ENCODE data around the gene SLC46A2. TPM values are rescaled to one million over a fixed set of nuclear protein-coding genes. Genes with fewer than 3 reads are reported as not detected.

Gene SLC46A2
- total RNA-seq, 1 experiment from 2014 or later, result not detected

- in situ Hi-C loops (cut with HindIII; ENCODE audit: low pct_unique_long_range_greater_than_20kb, low sequenced_read_pairs), result no loop called here
- DNase-seq (ENCODE audit: low read depth, low spot score), result no peak
These were observed 43.9 kb downstream of the SLC46A2 start for GRCh38 chr9:112846528-112847488.

- peak; percentile 81 for DNase-seq (ENCODE audit: low read depth, low spot score)
- in situ Hi-C loops (cut with HindIII; ENCODE audit: low pct_unique_long_range_greater_than_20kb, low sequenced_read_pairs), result no loop called here
These were observed 45.7 kb downstream of the SLC46A2 start for GRCh38 chr9:112844771-112845542.

GRCh38 chr9:112842555-112842954 is 48.1 kb downstream of the SLC46A2 start:
- in situ Hi-C loops (cut with HindIII; ENCODE audit: low pct_unique_long_range_greater_than_20kb, low sequenced_read_pairs), result no loop called here

DNA sequence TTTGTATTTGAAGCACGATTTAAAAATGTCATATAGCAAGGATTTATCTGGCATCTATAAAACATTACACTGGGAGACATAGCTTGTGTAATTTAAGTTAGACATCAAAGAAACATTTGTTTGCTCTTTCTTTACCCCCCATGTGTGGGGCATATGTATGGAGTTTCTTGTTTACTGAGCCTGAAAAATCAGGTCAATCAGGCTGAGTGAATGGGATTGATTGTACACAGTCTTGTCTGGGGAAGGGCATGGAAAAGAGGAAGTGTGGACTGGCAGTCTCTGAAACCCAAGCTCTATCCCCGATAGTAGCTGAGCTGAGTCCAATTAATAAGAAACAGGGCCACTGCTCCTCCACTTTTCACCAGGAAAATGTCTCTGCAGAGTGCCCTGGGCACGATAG is 49.4 kb downstream of the SLC46A2 start:
- peak; percentile 88 for DNase-seq (ENCODE audit: low read depth, low spot score)
- in situ Hi-C loops (cut with HindIII; ENCODE audit: low pct_unique_long_range_greater_than_20kb, low sequenced_read_pairs), result no loop called here

More at GRCh38 chr9:112842555-112842954, 48.1 kb downstream of the SLC46A2 start:
- DNase-seq (ENCODE audit: low read depth, low spot score), result no peak

- in situ Hi-C loops (cut with HindIII; ENCODE audit: low pct_unique_long_range_greater_than_20kb, low sequenced_read_pairs), result no loop called here
- DNase-seq (ENCODE audit: low read depth, low spot score), result no peak
These were observed 51.3 kb downstream of the SLC46A2 start for GRCh38 chr9:112839331-112839730.

DNA sequence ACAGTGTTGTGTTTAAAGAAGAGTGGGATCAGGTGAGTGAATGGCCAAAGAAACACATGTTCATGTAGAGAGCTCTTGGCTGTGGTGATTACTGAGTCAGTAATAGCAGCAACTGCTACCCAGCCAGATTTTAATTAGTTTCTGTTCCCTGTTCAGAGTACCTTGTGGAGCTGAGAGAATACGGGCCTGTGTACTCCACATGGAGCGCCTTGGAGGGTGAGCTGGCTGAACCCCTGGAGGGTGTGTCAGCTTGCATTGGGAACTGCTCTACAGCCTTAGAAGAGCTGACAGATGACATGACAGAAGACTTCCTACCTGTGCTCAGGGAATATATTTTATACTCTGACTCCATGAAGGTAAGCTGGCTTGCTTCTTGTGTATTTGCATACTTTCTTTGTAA is 52.3 kb downstream of the SLC46A2 start:
- in situ Hi-C loops (cut with HindIII; ENCODE audit: low pct_unique_long_range_greater_than_20kb, low sequenced_read_pairs), result no loop called here
- DNase-seq (ENCODE audit: low read depth, low spot score), result no peak

DNA sequence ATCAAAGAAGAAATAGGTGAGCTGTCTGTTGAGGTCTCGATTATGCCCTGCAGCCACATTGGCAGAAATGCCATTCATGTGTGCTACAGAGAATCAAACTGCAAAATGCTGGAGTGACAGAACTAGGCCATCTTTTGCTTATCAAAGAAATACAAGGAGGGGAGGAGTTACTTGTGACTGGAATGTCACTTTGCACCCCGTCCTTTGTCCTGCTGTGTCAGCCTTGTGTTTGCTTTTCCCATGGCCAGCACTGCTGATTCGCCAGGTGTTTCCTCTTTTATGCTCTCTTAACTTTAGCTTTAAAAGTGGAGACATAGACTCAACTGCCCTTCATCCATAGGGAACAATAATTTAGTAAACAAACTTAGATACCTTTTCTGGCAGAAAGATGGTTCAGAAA is 54.3 kb downstream of the SLC46A2 start:
- DNase-seq (ENCODE audit: low read depth, low spot score), result no peak
- in situ Hi-C loops (cut with HindIII; ENCODE audit: low pct_unique_long_range_greater_than_20kb, low sequenced_read_pairs), result no loop called here

- in situ Hi-C loops (cut with HindIII; ENCODE audit: low pct_unique_long_range_greater_than_20kb, low sequenced_read_pairs), result no loop called here
- DNase-seq (ENCODE audit: low read depth, low spot score), result no peak
These were observed 57.6 kb downstream of the SLC46A2 start for GRCh38 chr9:112833081-112833480.

DNA sequence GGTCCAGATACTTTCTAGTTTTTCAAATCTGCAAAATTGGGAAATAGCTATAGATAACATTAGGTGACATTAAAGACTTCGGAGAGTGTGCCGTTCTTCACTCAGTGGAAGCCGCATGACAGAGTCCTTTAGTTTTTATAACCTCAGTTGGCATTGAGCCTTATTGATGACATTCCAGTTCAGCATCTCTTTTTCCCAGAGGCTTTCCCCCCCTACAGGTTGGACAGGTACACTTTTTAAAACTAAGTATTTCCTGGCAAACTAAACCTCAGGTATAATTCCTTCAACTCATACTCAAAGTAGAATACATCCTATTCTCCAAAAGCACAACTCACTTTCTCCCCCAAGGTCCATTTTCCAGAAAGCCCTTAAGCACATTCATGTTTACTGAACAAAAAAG is 58.7 kb downstream of the SLC46A2 start:
- no peak for DNase-seq (ENCODE audit: low read depth, low spot score)
- in situ Hi-C loops (cut with HindIII; ENCODE audit: low pct_unique_long_range_greater_than_20kb, low sequenced_read_pairs), result no loop called here

GRCh38 chr9:112831281-112831851 is 59.3 kb downstream of the SLC46A2 start:
- in situ Hi-C loops (cut with HindIII; ENCODE audit: low pct_unique_long_range_greater_than_20kb, low sequenced_read_pairs), result no loop called here
- DNase-seq (ENCODE audit: low read depth, low spot score), result no peak

Other genes starting within 250 kb of the SLC46A2 start
- 20.2 and 20.5 TPM in 2 replicates for gene INIP, start 172.8 kb downstream of the SLC46A2 start, total RNA-seq (2014; rRNA removed; shearing (Covaris generic))
- gene SNX30, start 140.1 kb downstream of the SLC46A2 start, total RNA-seq (2014; rRNA removed; shearing (Covaris generic)), result 39.2 and 39.6 TPM in 2 replicates
- gene ZNF883, start 121.3 kb upstream of the SLC46A2 start, total RNA-seq (2014; rRNA removed; shearing (Covaris generic)), result 0.13 and 0.69 TPM in 2 replicates
- gene ZFP37, start 165.8 kb upstream of the SLC46A2 start, total RNA-seq (2014; rRNA removed; shearing (Covaris generic)), result 1.3 and 1.4 TPM in 2 replicates

Measured in SK-MEL-5 (cell line).